ENCODE data around the gene TAS2R41.
"Not testable (repeated sequence)": the region's sequence is repeated elsewhere in the genome, so short reads cannot be mapped to it uniquely, and the experiment has no call there.

TAS2R41 gene

DNA sequence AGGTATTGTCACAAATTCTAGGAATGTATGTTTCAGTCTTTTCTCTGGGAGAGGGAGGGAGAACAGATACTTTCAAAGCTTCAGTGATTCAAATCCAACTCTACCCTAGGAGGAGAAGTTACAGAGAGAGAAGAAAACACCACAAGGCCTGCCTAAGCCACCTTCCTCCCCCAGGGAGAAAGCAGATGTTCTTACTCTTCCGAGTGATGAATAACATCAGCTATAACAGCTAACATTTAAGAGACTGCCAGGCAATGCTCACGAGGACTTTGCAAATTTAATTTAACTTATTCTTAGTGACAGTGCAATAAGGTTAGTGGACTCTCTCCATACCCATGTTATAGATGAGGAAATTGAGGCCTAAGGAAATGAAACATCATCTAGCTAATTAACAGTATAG is 36.8 kb downstream of the TAS2R41 start:
- no peak overlapping the region for H3K4me3 ChIP-seq (ENCODE audit: low read length)
- no peaks in the 10 kb centered on the region for H3K36me3 ChIP-seq (ENCODE audit: control insufficient read depth, insufficient read depth, low read length)
- no peaks in the 10 kb centered on the region for H3K4me1 ChIP-seq (ENCODE audit: control insufficient read depth, insufficient read depth, low read length)
- no peaks in the 10 kb centered on the region for H3K27me3 ChIP-seq (ENCODE audit: control insufficient read depth, insufficient read depth, low read length)
- H3K9ac ChIP-seq (ENCODE audit: low read length), result no peak overlapping the region
- no peaks in the 10 kb centered on the region for H3K9me3 ChIP-seq (ENCODE audit: control insufficient read depth, low read length)

- Histone ChIP-seq H3K27me3 (ENCODE audit: control insufficient read depth, insufficient read depth, low read length) (no peaks in the 10 kb centered on the region), H3K4me3 (ENCODE audit: low read length) (no peak overlapping the region), H3K36me3 (ENCODE audit: control insufficient read depth, insufficient read depth, low read length) (no peaks in the 10 kb centered on the region), H3K4me1 (ENCODE audit: control insufficient read depth, insufficient read depth, low read length) (no peaks in the 10 kb centered on the region), H3K9ac (ENCODE audit: low read length) (no peak overlapping the region), H3K9me3 (ENCODE audit: control insufficient read depth, low read length) (no peaks in the 10 kb centered on the region)
Measured at GRCh38 chr7:143514995-143515735, 37.5 kb downstream of the TAS2R41 start.

GRCh38 chr7:143516981-143517380 is 39.3 kb downstream of the TAS2R41 start:
- no peak overlapping the region for H3K9ac ChIP-seq (ENCODE audit: low read length)
- no peaks in the 10 kb centered on the region for H3K9me3 ChIP-seq (ENCODE audit: control insufficient read depth, low read length)
- H3K4me3 ChIP-seq (ENCODE audit: low read length), result no peak overlapping the region
- no peaks in the 10 kb centered on the region for H3K4me1 ChIP-seq (ENCODE audit: control insufficient read depth, insufficient read depth, low read length)
- H3K27me3 ChIP-seq (ENCODE audit: control insufficient read depth, insufficient read depth, low read length), result no peaks in the 10 kb centered on the region
- H3K36me3 ChIP-seq (ENCODE audit: control insufficient read depth, insufficient read depth, low read length), result no peaks in the 10 kb centered on the region

- no peaks in the 10 kb centered on the region for H3K9me3 ChIP-seq (ENCODE audit: control insufficient read depth, low read length)
- H3K36me3 ChIP-seq (ENCODE audit: control insufficient read depth, insufficient read depth, low read length), result no peaks in the 10 kb centered on the region
- H3K9ac ChIP-seq (ENCODE audit: low read length), result no peak overlapping the region
- no peaks in the 10 kb centered on the region for H3K4me1 ChIP-seq (ENCODE audit: control insufficient read depth, insufficient read depth, low read length)
- no peaks in the 10 kb centered on the region for H3K27me3 ChIP-seq (ENCODE audit: control insufficient read depth, insufficient read depth, low read length)
- H3K4me3 ChIP-seq (ENCODE audit: low read length), result no peak overlapping the region
Measured at GRCh38 chr7:143518521-143518920, 40.8 kb downstream of the TAS2R41 start.

GRCh38 chr7:143518941-143519340 is 41.3 kb downstream of the TAS2R41 start:
- Histone ChIP-seq H3K27me3 (ENCODE audit: control insufficient read depth, insufficient read depth, low read length) (no peaks in the 10 kb centered on the region), H3K4me1 (ENCODE audit: control insufficient read depth, insufficient read depth, low read length) (no peaks in the 10 kb centered on the region), H3K9me3 (ENCODE audit: control insufficient read depth, low read length) (no peaks in the 10 kb centered on the region), H3K4me3 (ENCODE audit: low read length) (no peak overlapping the region), H3K36me3 (ENCODE audit: control insufficient read depth, insufficient read depth, low read length) (no peaks in the 10 kb centered on the region), H3K9ac (ENCODE audit: low read length) (no peak overlapping the region)

DNA sequence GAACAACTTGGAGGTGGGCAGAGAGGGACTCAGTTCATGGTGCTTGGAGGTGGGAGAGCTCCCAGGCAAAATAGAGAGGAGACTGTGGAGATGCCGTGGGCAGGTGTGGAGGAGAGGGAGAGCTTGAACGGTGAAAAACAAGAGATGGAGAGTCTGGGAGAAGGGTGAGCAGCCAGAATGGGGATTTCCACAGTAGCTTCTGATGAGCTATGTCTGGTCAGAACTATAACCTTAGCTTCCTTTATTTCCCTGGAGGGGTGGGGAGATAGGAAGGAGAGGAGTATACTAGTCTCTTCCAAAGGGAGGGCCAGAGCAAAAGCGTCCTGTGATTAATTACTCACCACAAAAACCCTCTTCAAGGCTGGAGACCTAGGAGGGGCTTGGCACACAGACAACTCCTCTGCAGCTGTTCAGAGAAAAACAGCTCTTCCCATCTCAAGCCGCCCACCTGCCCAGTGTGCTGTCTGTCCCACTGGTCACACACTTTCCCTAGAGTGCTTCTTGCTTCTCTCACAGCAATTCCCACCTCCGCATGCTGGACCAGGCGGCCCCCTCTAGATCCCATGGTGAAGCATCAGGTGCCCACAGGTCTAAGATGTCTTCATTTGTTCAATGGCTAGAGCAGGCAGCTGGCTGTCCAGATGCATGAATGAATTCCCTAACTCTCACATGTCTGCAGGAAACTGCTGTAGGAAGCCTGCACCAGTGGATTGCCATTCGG is 41.9 kb downstream of the TAS2R41 start:
- Histone ChIP-seq H3K27me3 (ENCODE audit: control insufficient read depth, insufficient read depth, low read length) (no peaks in the 10 kb centered on the region), H3K9ac (ENCODE audit: low read length) (no peak overlapping the region), H3K4me1 (ENCODE audit: control insufficient read depth, insufficient read depth, low read length) (no peaks in the 10 kb centered on the region), H3K9me3 (ENCODE audit: control insufficient read depth, low read length) (no peaks in the 10 kb centered on the region), H3K4me3 (ENCODE audit: low read length) (no peak overlapping the region), H3K36me3 (ENCODE audit: control insufficient read depth, insufficient read depth, low read length) (no peaks in the 10 kb centered on the region)

GRCh38 chr7:143522309-143522916 is 44.7 kb downstream of the TAS2R41 start:
- H3K27me3 ChIP-seq (ENCODE audit: control insufficient read depth, insufficient read depth, low read length); H3K9me3 ChIP-seq (ENCODE audit: control insufficient read depth, low read length); H3K36me3 ChIP-seq (ENCODE audit: control insufficient read depth, insufficient read depth, low read length); H3K4me1 ChIP-seq (ENCODE audit: control insufficient read depth, insufficient read depth, low read length); H3K9ac ChIP-seq (ENCODE audit: low read length); H3K4me3 ChIP-seq (ENCODE audit: low read length): not testable (repeated sequence)

Data from mucosa of stomach (tissue), 1 donor.